Measurements from ENCODE around the gene AP1S1. TPM values are rescaled to one million over a fixed set of nuclear protein-coding genes. Genes with fewer than 3 reads are reported as not detected.

The AP1S1 gene
- total and polyA plus RNA-seq, 2 of the 13 experiments (the other 11 are each of a cell fraction or from before 2014, with no cell fraction given) = 57.5 to 68.1 TPM

DNA sequence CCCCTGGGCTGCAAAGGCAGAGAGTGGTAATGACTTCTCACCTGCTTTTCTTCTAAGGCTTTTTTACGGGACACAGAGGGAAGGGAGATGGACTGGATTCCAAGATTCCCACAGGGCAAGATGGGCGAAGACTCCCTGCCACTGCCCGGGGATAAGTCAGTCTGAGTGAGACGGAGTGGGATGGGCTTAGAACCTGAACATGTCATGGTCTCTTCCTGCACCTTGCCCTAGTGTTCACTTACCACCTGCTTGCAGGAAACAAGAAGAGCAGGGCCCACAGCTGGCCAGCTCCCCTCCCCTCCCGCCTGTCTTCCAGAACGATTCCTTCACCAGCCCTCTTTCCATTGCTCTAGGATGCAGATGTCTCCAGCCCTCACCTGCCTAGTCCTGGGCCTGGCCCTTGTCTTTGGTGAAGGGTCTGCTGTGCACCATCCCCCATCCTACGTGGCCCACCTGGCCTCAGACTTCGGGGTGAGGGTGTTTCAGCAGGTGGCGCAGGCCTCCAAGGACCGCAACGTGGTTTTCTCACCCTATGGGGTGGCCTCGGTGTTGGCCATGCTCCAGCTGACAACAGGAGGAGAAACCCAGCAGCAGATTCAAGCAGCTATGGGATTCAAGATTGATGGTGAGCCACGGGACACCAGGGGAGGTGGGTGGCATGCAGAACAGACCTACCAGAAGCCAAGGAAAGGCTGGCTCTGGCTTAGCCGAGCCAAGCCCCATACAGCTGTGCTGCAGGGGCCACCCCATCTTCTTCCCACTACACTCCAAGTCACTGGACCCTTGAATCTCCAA lies 26.0 kb upstream of the AP1S1 start (continued):
- TF ChIP-seq, protein P1, sequence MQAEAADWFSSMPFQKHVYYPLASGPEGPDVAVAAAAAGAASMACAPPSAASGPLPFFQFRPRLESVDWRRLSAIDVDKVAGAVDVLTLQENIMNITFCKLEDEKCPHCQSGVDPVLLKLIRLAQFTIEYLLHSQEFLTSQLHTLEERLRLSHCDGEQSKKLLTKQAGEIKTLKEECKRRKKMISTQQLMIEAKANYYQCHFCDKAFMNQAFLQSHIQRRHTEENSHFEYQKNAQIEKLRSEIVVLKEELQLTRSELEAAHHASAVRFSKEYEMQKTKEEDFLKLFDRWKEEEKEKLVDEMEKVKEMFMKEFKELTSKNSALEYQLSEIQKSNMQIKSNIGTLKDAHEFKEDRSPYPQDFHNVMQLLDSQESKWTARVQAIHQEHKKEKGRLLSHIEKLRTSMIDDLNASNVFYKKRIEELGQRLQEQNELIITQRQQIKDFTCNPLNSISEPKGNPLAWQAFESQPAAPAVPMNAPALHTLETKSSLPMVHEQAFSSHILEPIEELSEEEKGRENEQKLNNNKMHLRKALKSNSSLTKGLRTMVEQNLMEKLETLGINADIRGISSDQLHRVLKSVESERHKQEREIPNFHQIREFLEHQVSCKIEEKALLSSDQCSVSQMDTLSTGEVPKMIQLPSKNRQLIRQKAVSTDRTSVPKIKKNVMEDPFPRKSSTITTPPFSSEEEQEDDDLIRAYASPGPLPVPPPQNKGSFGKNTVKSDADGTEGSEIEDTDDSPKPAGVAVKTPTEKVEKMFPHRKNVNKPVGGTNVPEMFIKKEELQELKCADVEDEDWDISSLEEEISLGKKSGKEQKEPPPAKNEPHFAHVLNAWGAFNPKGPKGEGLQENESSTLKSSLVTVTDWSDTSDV (CRISPR knock-in tag; IDR thresholded peaks at IDR 0.05) = no peak
- TF ChIP-seq, protein P2, sequence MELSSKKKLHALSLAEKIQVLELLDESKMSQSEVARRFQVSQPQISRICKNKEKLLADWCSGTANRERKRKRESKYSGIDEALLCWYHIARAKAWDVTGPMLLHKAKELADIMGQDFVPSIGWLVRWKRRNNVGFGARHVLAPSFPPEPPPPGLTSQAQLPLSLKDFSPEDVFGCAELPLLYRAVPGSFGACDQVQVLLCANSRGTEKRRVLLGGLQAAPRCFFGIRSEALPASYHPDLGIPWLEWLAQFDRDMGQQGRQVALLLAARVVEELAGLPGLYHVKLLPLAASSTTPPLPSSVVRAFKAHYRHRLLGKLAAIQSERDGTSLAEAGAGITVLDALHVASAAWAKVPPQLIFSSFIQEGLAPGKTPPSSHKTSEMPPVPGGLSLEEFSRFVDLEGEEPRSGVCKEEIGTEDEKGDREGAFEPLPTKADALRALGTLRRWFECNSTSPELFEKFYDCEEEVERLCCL (CRISPR knock-in tag; IDR thresholded peaks at IDR 0.05; ENCODE audit: borderline replicate concordance) = no peak
- TF ChIP-seq, protein P3, sequence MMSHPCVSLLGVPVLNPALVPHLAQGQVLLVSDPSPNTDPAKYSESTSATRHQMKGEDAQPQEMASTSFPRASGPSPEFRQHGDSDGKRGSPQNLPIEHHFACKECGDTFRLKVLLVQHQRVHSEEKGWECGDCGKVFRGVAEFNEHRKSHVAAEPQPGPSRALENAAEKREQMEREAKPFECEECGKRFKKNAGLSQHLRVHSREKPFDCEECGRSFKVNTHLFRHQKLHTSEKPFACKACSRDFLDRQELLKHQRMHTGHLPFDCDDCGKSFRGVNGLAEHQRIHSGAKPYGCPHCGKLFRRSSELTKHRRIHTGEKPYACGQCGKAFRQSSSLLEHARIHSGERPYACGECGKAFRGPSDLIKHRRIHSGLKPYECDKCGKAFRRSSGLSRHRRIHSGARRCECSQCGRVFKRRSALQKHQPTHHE (CRISPR knock-in tag; IDR thresholded peaks at IDR 0.05; ENCODE audit: borderline replicate concordance) = no peak
- TF ChIP-seq POLR2G (IDR thresholded peaks at IDR 0.05; ENCODE audit: low read depth, low read length) (peak; percentile 24; the same call in 1 of the 2 replicates), CBX1 (IDR thresholded peaks at IDR 0.05; ENCODE audit: low read depth) (no peak), KLF15 (CRISPR knock-in tag; IDR thresholded peaks at IDR 0.05; ENCODE audit: borderline replicate concordance) (no peak), ZBTB42 (CRISPR knock-in tag; IDR thresholded peaks at IDR 0.05) (no peak), ZFYVE20 (CRISPR knock-in tag; IDR thresholded peaks at IDR 0.05; ENCODE audit: borderline replicate concordance, low read depth) (no peak), TGIF2 (CRISPR knock-in tag; IDR thresholded peaks at IDR 0.05) (no peak), ZNF205 (CRISPR knock-in tag; IDR thresholded peaks at IDR 0.05) (no peak), NFKB2 (CRISPR knock-in tag; IDR thresholded peaks at IDR 0.05; ENCODE audit: borderline replicate concordance) (peak; percentile 32; the same call in 1 of the 2 replicates), RAD51 (IDR thresholded peaks at IDR 0.05; ENCODE audit: borderline replicate concordance) (no peak), ZFP37 (CRISPR knock-in tag; IDR thresholded peaks at IDR 0.05; ENCODE audit: borderline replicate concordance) (peak; percentile 61; the same call in 1 of the 2 replicates), ZNF841 (CRISPR knock-in tag; IDR thresholded peaks at IDR 0.05; ENCODE audit: borderline replicate concordance) (no peak), ZNF777 (CRISPR knock-in tag; IDR thresholded peaks at IDR 0.05) (no peak), ZNF670 (CRISPR knock-in tag; IDR thresholded peaks at IDR 0.05; ENCODE audit: borderline replicate concordance) (no peak), BRCA1 (CRISPR knock-in tag; IDR thresholded peaks at IDR 0.05) (no peak), ZIK1 (CRISPR knock-in tag; IDR thresholded peaks at IDR 0.05; ENCODE audit: borderline replicate concordance, low read depth) (no peak), NFATC3 (CRISPR knock-in tag; IDR thresholded peaks at IDR 0.05) (no peak)
- TF ChIP-seq, protein P4, sequence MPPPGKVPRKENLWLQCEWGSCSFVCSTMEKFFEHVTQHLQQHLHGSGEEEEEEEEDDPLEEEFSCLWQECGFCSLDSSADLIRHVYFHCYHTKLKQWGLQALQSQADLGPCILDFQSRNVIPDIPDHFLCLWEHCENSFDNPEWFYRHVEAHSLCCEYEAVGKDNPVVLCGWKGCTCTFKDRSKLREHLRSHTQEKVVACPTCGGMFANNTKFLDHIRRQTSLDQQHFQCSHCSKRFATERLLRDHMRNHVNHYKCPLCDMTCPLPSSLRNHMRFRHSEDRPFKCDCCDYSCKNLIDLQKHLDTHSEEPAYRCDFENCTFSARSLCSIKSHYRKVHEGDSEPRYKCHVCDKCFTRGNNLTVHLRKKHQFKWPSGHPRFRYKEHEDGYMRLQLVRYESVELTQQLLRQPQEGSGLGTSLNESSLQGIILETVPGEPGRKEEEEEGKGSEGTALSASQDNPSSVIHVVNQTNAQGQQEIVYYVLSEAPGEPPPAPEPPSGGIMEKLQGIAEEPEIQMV (CRISPR knock-in tag; IDR thresholded peaks at IDR 0.05; ENCODE audit: low read depth) = no peak
- TF ChIP-seq, protein P5, sequence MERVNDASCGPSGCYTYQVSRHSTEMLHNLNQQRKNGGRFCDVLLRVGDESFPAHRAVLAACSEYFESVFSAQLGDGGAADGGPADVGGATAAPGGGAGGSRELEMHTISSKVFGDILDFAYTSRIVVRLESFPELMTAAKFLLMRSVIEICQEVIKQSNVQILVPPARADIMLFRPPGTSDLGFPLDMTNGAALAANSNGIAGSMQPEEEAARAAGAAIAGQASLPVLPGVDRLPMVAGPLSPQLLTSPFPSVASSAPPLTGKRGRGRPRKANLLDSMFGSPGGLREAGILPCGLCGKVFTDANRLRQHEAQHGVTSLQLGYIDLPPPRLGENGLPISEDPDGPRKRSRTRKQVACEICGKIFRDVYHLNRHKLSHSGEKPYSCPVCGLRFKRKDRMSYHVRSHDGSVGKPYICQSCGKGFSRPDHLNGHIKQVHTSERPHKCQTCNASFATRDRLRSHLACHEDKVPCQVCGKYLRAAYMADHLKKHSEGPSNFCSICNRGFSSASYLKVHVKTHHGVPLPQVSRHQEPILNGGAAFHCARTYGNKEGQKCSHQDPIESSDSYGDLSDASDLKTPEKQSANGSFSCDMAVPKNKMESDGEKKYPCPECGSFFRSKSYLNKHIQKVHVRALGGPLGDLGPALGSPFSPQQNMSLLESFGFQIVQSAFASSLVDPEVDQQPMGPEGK (CRISPR knock-in tag; IDR thresholded peaks at IDR 0.05) = no peak

Data from HepG2 (cell line).